GM18951 (cell line): ENCODE measurements around the gene DCP1B.

ENCODE experiments used
- POLR2A ChIP-seq: IDR thresholded peaks from 4 replicates; pipeline ENCODE4 v1.6.1; 2011; ENCODE audit warnings: mild to moderate bottlenecking; ENCODE audit not compliant: insufficient read length, insufficient read depth; ENCODE audit errors: extremely low read depth
- in situ Hi-C: fragments of 300-500 bp; cut with MboI; formaldehyde crosslinking; loops from one replicate; pipeline ENCODE4 v1.12.0; 2022; ENCODE audit warnings: low sequenced_read_pairs, mixed read lengths, inconsistent platforms; ENCODE audit not compliant: unreplicated experiment

DCP1B gene

GRCh38 chr12:1912580-1913376 is 91.5 kb downstream of the DCP1B start:
- in situ Hi-C loops, result no loop called here

DNA sequence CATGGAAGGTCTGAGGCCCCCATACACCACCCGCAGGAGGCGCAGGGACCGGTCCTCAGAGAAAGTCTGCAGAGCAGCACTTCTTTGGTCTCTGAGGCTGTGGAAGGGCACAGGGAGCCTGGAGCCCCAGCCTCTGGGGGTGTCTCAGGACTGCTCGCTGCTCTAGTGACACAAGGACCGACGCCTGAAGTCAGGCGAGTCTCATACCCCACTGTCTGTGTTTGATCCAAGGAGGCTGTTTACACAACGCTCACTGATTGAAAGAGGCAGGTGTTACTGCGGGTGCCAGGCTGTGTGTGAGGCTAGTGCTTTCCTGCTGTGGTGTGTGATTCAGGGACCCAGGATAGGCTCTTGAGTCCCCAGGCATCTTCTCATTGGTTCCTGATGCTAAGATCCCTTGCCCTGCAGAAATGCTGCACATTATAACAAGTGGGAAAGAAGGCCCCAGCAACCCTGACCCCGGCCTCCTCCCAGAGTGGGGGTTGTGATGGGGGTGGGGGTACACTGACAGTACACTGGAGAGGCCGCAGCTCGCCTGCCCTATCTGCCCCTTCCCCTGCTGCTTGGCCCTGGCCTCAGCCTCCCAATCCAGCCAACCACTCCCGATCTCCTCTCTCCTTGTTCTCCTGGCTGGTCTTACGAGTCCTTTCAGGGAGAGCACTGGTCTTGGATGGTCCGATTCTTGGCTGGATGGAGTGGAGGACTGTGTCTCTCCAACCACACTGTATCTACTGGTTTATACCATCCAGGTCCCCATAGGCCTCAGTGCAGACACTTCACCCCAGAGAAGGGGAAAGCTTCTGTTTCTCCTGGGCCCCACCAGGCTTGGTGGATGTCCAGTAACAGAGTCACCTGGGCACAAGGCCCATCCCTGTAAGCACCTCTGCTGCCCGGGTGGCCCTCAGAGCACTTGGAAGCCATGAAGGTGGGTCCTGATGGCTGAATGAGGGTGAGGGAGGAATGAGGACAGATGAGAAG is 92.4 kb downstream of the DCP1B start:
- TF ChIP-seq POLR2A, result no peak
- in situ Hi-C loops, result no loop called here

More at GRCh38 chr12:1912580-1913376, 91.5 kb downstream of the DCP1B start:
- TF ChIP-seq POLR2A, result no peak

DNA sequence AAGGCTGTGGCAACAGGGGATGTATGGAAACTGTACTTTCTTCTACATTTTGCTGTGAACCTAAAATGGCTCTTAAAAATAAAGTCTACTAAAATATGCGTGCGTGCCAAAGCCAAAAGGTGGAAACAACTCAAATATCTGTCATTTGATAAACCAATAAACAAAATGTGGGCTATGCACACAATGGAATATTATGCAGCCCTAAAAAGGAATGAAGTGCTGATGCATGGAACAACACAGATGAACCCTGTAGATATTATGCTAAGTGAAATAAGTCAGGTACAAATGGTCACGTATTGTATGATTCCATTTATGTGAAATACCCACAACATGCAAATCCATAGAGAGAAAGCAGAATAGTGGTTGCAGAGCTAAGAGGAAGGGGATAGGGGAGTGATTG is 93.8 kb downstream of the DCP1B start:
- TF ChIP-seq POLR2A, result no peak
- in situ Hi-C loops, result no loop called here

GRCh38 chr12:1908758-1909157 is 95.5 kb downstream of the DCP1B start:
- in situ Hi-C loops, result no loop called here
- TF ChIP-seq POLR2A, result no peak

- no peak for TF ChIP-seq POLR2A
- in situ Hi-C loops, result no loop called here
Measured at GRCh38 chr12:1907652-1908611, 96.3 kb downstream of the DCP1B start.

- in situ Hi-C loops, result no loop called here
- no peak for TF ChIP-seq POLR2A
Measured at GRCh38 chr12:1906579-1906978, 97.7 kb downstream of the DCP1B start.

DNA sequence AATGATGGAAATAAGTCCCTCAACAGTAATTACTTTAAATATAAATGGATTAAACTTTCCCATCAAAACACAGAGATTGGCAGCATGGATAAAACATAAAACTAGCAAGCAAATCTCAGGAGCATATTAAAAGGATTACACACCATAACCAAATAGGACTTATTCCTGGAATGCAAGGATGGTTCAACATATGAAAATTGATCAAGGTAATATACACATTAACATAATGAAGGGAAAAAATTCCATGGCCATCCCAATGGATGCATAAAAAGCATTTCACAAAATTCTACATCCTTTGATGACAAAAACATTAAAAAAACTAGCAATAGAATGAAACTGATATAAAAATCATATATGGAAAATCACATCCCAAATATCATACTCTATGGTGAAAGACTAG is 99.4 kb downstream of the DCP1B start:
- in situ Hi-C loops, result no loop called here
- no peak for TF ChIP-seq POLR2A

DNA sequence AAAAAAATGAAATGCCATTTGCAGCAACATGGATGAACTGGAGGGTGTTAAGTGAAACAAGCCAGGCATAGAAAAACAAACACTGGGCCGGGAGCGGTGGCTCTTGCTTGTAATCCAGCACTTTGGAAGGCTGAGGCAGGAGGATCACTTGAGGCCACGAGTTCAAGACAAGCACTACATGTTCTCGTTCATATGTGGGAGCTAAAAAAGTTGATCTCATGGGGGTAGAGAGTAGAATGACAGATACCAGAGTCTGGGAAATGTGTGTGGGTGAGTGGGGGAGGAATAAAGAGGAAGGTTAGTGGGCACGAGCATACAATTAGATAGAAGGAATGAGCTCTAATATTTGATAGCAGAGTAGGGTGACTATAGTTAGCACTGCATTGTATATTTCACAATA is 107.3 kb downstream of the DCP1B start:
- in situ Hi-C loops, result no loop called here
- no peak for TF ChIP-seq POLR2A
